HG03108 (cell line): ENCODE data around the gene TFAP2A.

Source experiments
- ATAC-seq: cut with Tn5 transposase; IDR thresholded peaks from one replicate; pipeline ENCODE4 v1.9.1; 2021; ENCODE audit warnings: moderate library complexity; ENCODE audit not compliant: unreplicated experiment

Gene TFAP2A

DNA sequence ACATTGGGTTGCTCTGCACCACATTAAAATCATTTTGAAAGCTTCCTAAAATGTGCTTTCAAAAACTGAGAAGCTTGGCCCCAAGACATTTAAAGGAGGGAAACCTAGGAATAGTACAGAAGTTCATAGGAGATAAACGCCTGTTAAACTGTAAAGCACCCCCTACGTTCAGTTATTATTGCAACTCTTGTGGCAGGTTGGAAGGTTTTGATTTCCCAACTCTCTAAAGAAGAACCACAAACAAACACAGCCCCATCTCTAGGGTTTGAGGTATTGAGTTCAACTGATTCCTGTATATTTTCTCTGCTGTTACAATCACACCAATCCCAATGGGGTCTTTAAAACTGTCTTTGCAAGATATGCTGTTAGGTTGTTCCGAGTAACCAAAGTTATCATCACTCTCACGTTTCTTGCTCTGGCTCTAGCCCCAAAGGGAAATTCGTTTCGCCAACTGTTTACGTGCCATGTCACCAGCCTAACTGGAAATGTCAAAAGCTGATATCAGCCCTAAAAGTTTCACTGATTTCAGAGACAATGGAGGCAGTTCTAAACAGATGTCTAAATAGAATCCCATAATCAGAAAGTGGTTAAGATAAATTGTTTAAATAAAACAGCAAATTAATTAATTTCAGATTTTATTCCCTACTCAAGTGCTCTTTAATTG, 12.1 kb downstream of the TFAP2A start:
- no peak for ATAC-seq

DNA sequence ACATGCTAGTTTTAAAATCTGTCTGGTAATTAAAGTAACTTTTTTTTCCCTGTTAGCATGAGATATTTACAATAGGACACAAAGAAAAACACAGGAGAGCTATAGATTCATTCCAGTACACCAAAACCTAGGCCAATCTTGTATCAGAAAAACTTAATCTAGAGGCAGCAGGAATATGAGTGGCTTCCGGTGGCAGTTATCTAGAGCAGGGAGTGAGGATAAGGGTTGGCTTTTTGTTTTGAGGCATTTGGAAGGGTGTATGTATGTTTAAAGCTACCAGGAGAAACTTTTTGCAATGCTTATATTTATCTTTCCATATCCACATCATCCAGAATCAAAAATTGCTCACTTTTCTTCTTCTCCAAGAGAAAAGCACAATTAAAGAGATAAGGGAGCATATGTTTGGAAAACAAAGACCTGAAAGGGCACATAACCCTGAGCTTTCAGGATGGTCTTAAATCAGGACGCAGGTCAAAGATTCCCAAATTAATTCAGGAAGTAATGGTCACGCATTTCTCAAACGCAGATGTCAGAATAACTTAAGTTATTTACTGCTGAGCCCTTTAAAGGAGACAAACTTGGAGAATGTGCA, 13.1 kb downstream of the TFAP2A start:
- ATAC-seq, result no peak

DNA sequence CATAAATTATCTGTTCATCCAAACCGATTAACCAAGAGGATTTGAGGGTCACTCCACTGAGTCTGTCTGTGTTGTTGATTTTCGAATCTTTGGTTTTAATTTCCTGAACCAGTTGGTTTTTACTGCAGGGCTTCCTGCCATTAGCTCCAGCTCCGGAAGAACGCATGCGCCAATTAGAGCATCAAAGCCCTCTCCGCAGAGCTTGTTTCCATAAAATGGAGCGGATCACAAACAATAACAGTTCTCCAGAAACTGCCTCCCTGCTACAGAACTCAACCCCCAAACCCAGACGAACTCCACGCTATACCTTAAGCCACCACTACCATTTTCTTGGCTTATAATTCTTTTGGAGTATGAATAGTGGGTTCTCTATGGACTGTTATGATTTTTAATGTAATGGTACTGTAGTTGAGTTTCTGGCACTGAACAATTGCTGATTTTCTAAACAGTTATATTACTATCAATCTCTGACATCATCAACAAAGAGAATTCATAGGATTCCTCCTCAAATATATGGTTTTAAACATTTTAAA, 13.8 kb downstream of the TFAP2A start:
- ATAC-seq, result no peak

DNA sequence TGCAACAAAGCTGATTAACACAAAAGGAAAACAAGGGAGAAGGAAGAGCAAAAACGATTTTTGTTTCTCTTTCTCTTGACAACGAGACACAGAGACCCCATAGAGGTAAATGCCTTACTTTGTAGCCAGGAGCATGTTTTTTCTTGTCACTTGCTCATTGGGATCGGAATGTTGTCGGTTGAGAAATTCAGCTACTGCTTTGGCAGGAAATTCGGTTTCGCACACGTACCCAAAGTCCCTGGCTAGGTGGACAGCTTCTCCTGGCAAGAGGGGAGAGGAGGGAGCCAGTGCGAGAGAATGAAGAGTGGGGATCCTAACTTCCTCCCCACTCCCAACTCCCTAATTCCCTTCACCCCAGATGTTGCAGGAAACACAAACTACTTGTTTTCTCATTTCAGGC, 14.5 kb downstream of the TFAP2A start:
- ATAC-seq, result no peak

DNA sequence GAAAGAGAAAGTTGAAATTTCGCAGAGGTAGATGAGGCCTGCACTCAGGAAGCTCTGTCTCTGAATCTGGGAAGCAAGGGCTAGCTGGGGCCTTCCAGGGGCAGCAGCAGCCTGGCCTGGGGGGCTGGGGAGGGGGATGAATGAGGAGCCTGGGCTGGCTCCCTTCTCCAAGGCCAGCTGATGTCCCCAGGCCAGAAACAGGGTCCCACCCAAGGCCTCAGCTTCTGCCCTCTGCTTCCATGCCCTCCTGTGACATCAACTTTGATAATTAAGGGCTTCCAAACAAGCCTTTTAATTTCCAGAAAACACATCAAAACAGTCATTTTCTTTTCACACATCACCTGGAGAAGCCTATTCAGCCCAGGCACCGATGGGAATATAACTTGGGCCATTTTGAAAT, 15.4 kb downstream of the TFAP2A start:
- no peak for ATAC-seq

DNA sequence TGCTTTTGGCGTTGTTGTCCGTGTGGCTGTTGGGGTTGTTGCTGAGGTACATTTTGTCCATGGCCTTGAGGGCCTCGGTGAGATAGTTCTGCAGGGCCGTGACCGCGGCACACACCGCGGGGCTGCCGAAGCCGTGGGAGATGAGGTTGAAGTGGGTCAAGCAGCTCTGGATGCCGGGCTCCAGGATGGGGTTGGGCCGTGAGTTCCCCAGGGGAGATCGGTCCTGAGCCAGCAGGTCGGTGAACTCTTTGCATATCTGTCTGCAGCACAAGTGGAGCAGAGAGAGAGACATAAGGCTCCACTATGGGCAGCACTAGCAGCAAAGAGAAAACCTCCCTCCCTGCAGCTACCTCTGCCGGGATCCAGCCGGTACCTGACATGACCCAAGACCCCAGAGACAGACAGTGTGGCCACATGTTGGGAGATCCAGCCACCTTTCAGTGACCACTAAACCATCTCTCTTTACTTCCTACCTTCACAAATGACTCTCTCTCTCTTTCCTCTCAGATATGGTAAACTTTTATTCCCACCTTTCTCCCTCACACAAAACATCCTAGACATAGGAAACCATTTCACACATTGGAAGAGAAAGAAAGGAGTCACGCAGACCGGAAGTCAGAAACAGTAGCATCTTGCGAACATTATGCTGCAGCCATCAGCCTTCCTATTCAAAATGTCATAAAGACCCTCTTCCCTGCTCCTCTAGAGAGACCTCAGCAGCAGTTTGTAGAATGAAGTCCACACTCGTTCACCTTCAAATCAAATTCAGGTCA, 16.2 kb downstream of the TFAP2A start:
- ATAC-seq, result no peak

DNA sequence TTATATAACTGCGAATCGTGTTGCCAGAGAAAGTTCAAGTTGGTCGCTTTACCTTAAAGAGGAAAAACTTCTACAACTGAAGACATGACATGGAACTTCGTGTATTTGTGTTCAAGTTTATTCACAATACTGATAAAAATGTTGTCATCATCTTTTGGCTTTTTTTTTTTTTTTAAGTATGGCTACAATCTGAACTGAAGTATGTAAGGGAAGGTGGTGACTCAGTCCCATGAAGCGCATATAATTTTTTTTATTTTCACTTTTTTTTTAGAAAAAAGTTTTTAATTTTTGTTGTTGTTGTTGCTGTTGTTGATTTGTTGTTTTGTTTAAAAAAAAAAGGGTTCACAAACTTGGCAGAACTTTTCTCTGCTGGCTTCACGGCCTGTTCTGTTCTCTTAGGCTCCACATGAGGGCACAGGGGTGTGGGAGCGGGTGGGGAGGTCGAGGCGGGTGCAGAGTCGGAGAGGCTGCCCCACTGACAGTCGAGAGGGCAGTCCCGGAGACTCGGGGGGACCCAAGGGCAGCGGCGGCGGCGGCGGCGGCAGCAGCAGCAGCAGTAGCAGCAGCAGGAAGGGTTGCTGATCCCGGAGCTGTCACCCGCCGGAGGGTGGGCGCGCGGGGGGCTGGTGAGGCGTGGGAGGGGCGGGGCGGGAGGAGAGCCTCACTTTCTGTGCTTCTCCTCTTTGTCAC, 17.0 kb downstream of the TFAP2A start:
- no peak for ATAC-seq

DNA sequence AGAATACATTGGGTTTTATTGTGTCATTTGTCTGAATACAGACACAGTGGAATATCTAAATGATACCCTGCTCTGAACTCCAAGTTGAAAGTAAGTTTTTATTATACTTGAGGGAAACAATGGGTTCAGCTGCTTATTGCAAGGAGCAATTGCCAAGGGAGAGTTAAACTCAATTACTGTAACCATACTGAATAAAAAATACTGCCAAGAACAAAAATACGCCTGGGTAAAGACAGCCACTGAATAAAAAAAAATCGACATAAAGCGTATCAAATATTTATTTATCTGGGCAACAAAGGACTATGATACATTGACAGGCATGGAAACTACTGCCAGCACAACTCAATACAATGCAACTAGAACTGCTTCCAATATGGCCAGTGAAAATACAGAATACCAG, 18.1 kb downstream of the TFAP2A start:
- no peak for ATAC-seq

DNA sequence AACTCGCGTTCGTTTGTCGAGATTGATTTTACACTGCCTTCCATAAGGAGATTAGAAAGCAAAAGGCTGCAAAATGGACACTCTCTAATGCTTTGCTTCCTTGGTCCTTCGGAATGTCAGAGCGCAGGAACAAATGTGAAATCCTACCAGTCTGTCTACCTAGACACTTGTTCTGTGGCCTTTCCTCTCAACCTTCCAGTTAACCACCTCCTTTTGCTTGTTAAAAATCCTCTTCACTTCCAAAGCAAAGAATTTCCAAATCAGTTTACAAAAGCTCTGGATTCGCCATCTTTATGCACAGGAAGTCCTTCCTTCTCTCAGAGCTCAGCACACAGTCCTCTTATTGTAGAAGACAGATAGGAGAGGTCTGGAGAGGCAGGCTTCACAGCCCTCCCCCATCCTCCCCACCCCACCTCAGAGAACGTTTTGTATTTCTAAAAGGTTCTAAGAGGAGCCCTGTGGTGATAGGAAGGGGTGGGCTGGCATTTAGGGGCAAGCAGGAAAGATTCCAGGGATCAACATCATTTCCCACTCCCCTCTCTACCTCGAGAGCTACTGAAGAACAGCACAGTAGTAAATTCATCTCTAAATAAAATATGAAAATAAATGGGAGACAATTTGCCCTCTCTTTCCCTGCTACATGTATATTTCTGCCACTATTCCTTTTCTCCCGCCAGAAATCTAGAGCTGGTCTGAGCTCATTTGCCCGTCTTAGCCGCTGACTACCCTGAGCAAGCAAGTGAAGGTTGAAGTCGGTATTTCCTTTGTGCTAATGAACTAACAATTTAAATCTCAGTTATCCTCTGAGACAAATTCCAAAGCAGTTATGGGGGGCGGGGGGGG, 18.9 kb downstream of the TFAP2A start:
- ATAC-seq, result no peak

DNA sequence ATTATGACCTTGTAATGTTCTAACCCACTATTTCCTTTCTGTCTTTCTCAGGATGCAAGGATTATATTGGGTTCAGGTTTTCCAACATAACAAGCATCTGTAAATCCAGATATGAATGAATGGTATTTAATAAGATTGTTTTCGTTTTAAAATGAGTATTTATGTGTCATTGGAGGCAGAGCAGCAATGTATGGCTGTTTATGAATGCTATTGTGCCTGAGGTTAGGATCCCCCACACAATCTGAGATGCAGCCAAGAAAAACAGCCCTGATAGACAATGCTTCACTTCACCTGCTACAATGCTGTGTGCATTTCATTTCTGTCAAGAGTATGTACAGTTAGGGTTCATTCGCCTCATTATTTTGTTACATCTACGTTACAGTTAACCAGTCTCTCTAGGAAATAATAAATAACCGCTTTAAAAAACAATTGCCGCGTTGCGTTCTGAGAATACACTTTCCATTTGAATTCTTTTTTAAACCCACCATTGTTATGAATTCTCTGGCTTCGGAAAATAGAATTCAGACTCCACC, 19.6 kb downstream of the TFAP2A start:
- ATAC-seq, result no peak

DNA sequence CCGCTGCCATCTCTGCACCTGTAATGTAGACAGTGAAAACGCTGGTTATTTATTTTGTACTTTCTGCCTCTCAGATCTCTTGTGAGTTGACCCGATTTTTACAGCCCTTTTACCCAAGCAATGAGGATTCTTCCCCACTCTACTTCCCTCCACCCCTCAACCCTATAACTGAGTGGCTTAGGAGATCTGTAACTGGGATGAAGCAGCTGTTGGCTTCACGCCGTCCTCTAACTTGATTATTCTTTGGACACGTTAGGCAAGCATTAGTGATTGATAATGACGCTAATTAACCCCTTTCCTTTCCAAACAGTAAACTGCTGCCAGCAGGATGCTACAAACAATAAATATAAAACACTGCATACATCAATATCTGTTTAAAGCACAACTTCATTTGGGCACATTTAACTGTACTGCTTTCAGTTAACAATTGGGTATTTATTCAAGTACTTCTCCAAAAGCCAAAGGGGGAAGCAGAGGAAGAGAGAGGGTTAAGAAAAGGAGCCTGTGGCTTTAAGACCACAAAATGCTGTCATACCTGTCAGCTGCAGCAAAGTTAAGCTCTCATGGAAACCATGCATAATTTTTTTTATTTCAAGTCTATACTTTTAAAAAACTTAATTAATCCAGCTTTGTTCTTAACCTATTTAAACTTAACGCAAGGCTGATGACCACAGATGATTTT, 21.2 kb downstream of the TFAP2A start:
- no peak for ATAC-seq

DNA sequence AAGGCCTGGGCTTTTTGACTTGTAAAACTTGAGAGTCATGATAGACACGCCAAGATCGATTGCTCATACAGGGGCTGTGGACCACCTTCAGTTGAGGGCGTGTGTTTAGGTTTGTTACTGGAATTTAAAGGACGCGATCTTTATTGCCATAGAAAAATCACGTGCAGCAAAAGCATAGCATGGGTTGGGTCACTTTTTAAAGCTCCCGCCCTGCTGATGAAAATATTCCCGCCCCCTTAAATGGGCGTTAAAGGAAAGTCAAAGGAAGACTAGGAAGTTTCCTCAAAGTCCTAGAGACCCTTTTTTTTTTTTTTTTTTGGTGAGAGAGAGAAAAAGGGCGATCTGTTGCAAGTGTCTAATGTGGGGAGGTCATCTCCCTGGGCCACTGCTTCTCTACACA, 23.1 kb downstream of the TFAP2A start:
- no peak for ATAC-seq

DNA sequence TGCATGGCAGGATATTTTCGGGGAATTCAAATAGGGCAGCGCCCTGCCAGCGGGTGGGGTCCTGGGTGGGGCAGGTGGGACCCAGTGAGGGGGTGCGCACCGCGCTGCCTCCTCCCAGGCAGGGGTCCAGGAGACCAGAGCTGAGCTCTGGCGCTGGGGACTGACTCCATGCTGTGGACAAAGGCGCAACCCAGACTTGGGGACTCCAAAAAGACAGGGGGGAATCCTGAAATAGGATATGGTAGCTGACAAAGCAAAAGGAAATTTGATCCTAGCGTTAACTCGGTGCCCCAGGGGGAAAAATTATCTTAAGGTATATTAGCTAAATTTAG, 23.6 kb downstream of the TFAP2A start:
- ATAC-seq, result no peak

DNA sequence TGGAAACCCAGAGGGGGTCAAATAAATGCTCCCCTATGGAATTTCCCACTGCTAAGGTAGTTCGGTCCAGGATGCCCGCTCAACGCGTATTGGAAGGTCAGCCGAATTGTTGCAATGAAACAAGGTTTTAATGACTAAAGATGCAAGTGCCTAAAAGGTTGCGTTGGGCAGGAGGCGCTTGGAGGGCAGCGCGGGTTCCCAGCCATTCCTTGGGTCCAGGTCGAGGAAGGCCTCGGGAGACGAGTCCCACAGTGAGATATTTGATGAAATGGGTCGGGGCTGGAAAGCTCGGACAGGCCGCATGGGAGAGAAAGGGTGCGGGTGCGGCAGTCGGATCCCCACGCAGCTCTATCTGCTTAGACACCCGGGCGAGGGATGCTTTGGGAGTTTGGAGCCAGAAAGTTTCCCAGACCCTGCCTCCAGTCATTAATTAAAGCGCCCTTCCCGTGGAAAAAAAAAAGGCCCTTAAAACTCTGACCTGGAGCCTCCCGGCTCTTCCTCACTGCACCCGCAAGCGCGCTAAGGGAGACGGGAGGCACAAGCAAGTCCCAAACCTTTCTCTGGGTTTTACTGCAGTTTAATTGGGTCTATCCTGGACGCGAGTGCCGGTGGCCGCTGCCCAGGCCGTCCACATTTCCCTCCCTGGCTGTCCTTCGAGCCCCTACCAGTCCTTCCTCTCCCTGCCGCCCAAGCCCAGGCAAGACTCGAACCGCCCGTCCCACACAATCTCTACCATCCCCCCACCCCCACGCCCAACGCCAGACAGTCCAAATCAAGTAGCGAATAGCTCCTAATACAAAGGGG, 24.2 kb downstream of the TFAP2A start:
- ATAC-seq, result no peak

DNA sequence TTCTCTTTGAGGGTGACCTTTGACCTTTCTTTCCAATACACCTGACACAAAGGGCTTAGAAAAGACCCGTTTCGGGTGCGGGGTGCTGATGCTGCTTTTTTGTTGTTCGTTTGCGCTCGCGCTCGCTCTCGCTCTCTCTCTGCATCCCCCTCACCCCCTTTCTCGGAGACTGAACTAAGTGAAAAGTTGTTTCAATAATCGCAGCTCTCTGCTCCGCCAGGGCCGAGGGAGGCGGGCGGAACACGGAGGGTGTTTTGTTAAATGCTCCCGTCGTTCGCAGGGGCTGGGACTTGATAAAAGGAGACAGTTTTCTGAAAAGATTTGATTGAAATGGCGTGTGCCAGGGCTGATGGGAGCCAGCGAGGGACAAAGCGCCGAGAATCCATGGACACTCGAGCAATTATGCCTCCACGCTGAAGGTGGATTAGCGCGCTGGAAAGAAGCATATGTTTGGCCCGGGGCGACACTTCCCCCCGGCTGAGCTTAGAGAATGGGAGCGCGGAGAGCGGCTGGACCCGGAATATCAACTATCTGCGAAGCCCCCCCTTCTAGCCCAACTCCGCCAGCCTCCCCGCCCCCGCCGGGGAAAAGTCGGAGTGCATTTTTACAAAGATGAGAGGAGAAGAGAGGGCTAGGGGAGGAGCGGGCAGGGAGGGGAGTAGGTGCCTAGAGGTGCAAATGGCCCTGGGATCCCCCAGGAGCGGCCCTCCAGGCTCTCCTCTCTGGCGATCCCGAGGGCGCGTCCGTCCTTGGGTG, 25.0 kb downstream of the TFAP2A start:
- no peak for ATAC-seq

DNA sequence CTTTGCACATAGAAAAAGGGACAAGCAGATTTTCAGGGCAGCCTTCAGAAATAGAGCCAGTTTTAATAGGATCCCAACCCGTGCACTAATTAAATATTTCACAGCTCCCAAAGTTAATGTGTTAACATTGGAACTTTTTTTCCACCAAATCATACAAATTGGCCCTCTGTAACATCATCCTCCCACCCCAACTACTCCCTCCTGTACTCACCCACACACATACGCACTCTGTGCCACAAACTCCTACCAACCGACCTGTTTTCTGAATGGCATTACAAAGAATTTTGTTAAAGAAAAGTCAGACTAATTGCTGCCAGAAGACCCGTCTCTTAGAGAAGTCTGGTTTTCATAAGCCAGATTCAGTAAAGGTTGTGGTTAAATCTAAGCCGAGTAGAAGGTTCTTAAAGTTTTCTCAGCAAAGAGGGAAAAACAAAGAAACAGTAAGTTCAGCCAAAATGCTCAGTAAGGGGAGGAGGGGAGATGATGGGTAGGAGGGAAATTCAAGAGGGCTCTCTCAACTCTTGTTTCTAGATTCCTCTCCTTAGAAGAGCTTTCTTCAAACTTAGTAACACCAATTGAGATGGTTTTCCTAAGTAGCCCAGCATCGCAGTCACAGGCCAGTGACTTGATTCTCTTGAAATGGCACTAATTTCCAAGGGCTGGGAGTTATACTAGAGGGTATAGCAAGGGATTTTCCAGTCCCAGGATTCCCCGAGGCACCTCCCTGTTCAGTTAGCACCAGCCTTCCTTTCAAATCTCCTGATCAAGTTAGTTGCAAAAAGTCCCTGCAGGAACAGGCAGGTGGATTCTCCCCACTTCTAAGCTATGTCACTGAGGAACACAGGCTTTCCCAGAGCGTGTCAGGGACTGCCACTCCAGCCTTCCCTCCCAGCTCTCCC, 27.9 kb downstream of the TFAP2A start:
- ATAC-seq, result no peak

DNA sequence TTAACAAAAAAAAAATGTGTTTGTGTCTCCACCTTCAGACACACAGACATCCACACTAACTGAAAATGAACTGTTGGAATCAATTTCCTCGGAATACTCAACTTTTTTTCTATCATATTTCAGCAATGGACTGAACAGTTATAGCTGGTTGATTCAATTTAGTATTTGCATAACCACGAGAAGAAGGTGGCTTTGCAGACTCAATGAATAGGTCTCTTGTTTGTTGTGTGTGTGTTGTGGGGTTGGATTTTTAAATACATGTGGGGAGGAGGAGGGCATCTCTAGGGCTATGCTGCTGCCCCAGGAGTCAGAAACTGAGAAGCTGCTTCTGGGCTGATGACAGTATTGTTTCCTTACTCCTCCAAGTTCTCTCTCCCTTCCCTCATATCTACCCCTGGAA, 28.7 kb downstream of the TFAP2A start:
- ATAC-seq, result no peak
